ENCODE data around the gene NATD1. TPM values are rescaled to one million over a fixed set of nuclear protein-coding genes. Genes with fewer than 3 reads are reported as not detected.

The NATD1 gene
- total RNA-seq, 4 donors from 2014 or later, result 2.4 to 5.1 (median 3.2) TPM

DNA sequence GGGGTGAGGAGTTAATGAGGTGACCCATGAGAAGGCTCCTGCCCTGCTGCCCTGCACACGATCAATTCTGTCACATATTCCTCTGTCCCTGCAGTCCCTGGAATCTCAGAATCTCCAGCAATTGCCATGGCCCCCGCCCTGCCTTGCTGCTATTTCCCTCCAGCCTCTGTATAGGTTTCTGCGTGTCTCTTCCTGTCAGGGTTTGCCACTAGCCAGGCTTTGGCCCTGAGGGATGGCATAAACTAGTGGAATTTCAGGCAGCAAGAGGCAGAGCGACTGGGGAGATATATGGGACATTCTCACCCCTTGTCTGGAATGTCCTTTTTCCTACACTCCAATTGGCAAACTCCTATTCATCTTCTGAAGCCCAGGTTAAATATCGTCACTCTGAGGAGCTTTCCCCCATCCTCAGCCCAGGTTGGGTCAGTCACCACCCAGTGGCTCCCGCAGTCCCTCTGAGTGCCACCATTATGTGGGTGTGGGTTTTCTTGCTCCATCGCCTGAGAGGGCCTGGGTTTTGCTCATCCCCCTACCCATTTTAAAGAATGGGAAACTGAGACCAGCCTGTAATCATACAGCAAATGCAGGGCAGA, 15.5 kb upstream of the NATD1 start:
- Histone ChIP-seq H3K36me3 (no peaks in the 10 kb centered on the region), H3K4me1 (peaks cover 0 to 16% (median 5%) of the 10 kb centered on the region in 3 donors), H3K27ac (no peak overlapping the region), H3K27me3 (no peaks in the 10 kb centered on the region), H3K4me3 (no peak overlapping the region), H3K9me3 (no peaks in the 10 kb centered on the region)
- no peak for DNase-seq
- TF ChIP-seq POLR2A (IDR thresholded peaks at IDR 0.05), result no peak
- TF ChIP-seq, protein P1, sequence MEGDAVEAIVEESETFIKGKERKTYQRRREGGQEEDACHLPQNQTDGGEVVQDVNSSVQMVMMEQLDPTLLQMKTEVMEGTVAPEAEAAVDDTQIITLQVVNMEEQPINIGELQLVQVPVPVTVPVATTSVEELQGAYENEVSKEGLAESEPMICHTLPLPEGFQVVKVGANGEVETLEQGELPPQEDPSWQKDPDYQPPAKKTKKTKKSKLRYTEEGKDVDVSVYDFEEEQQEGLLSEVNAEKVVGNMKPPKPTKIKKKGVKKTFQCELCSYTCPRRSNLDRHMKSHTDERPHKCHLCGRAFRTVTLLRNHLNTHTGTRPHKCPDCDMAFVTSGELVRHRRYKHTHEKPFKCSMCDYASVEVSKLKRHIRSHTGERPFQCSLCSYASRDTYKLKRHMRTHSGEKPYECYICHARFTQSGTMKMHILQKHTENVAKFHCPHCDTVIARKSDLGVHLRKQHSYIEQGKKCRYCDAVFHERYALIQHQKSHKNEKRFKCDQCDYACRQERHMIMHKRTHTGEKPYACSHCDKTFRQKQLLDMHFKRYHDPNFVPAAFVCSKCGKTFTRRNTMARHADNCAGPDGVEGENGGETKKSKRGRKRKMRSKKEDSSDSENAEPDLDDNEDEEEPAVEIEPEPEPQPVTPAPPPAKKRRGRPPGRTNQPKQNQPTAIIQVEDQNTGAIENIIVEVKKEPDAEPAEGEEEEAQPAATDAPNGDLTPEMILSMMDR (IDR thresholded peaks at IDR 0.05), result no peak
- WGBS, 2 donors, result 34 to 74% methylated on average over 4 to 5 of the region's 7 CpGs
- intact Hi-C loops (cut with DNase I), result no loop called here

GRCh38 chr17:21263376-21263775, 10.2 kb upstream of the NATD1 start:
- TF ChIP-seq, protein P1 (IDR thresholded peaks at IDR 0.05), result no peak
- TF ChIP-seq POLR2A (IDR thresholded peaks at IDR 0.05), result no peak
- intact Hi-C loops (cut with DNase I), result no loop called here
- Histone ChIP-seq H3K9me3 (no peaks in the 10 kb centered on the region), H3K27me3 (no peaks in the 10 kb centered on the region), H3K4me1 (peaks cover 0 to 21% (median 3%) of the 10 kb centered on the region in 3 donors), H3K36me3 (no peaks in the 10 kb centered on the region), H3K4me3 (no peak overlapping the region), H3K27ac (no peak overlapping the region)
- WGBS, 2 donors, result 24 to 27% methylated on average over 5 to 6 of the region's 6 CpGs
- DNase-seq, result no peak

- no peak overlapping the region for H3K4me3 ChIP-seq
- TF ChIP-seq, protein P1 (IDR thresholded peaks at IDR 0.05), result no peak
- no peak for TF ChIP-seq POLR2A (IDR thresholded peaks at IDR 0.05)
- intact Hi-C loops (cut with DNase I), result no loop called here
- H3K36me3 ChIP-seq, result no peaks in the 10 kb centered on the region
- H3K27me3 ChIP-seq, result no peaks in the 10 kb centered on the region
- DNase-seq, result no peak
- H3K4me1 ChIP-seq, result peaks cover 0 to 13% (median 0%) of the 10 kb centered on the region in 3 donors
- 82 to 96% methylated on average over 4 to 5 of the region's 12 CpGs for WGBS, 2 donors
- no peak overlapping the region for H3K27ac ChIP-seq
- H3K9me3 ChIP-seq, result no peaks in the 10 kb centered on the region
Measured at GRCh38 chr17:21262259-21262993, 9.2 kb upstream of the NATD1 start.

DNA sequence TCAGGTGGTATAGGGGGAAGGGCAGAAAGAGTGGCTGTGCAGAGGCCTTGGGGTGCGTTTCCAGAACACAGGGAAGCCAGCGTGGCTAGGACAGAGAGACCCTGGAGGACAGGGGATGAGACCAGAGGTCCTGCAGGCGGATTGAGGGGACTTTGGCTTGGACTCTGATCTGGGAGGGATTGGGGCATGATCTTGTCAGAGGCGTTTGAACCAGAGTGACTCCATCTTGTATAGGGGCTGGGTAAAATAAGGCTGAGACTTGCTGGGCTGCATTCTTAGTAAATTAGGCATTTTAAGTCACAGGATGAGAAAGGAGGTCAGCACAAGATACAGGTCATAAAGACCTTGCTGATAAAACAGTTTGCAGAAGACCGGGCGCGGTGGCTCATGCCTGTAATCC, 5.4 kb upstream of the NATD1 start:
- Histone ChIP-seq H3K9me3 (no peaks in the 10 kb centered on the region), H3K4me1 (peaks cover 7 to 19% (median 8%) of the 10 kb centered on the region in 3 donors), H3K36me3 (no peaks in the 10 kb centered on the region), H3K27me3 (no peaks in the 10 kb centered on the region), H3K4me3 (no peak overlapping the region), H3K27ac (no peak overlapping the region)
- intact Hi-C loops (cut with DNase I), result no loop called here
- 87 to 91% methylated on average over 7 of the region's 7 CpGs for WGBS, 2 donors
- TF ChIP-seq, protein P1 (IDR thresholded peaks at IDR 0.05), result no peak
- no peak for TF ChIP-seq POLR2A (IDR thresholded peaks at IDR 0.05)
- no peak for DNase-seq

DNA sequence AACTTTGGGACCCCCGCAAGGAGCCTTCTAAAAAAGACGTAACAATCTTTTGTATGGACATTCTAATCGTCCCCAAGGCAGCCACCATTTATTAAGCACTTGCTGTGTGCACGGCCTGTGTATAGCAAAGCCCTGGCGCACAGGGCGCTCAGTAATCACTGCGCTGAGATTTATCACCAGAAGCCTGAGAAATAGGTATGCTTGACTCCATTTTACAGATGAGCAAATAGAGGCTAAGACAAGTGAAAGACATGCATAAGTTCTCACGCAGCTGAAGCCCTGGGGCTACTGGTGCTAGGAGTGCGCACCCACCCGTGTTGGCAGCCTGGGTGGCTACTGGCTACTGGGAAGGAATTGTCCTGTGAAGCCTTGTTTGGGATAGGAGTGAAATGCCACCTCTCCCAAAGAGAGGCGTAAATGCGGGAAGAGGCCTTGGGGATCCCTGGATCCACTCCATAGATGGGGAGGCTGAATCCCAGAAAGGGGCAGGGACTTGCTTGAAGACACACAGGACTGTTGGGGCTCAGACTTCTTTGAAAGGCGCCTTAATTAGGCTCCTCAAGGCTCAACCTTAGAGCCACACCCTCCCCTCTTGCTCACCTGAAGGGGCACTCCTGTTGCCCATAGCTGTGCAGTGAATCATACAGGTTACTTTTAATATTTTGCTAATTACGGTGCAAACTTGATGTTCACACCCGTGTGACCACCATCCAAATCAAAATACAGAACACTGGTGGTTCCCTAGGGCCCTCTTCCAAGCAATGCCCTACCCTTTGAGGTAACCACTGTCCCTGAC, 634 bp upstream of the NATD1 start:
- no peaks in the 10 kb centered on the region for H3K36me3 ChIP-seq
- intact Hi-C loops (cut with DNase I), result no loop called here
- TF ChIP-seq, protein P1 (IDR thresholded peaks at IDR 0.05), result no peak
- TF ChIP-seq POLR2A (IDR thresholded peaks at IDR 0.05), result no peak
- peaks cover 13 to 35% (median 22%) of the 10 kb centered on the region in 3 donors for H3K4me1 ChIP-seq
- 28 to 31% methylated on average over 11 to 15 of the region's 15 CpGs for WGBS, 2 donors
- H3K27ac ChIP-seq, result peak overlapping the region; percentile 75 to 89 (median 79)
- H3K4me3 ChIP-seq, result peak overlapping the region; percentile 47 to 83 (median 60)
- H3K9me3 ChIP-seq, result no peaks in the 10 kb centered on the region
- no peak for DNase-seq
- no peaks in the 10 kb centered on the region for H3K27me3 ChIP-seq
